ENCODE measurements around the gene PTCD2. TPM values are rescaled to one million over a fixed set of nuclear protein-coding genes. Genes with fewer than 3 reads are reported as not detected.
"Not testable (repeated sequence)": the region's sequence is repeated elsewhere in the genome, so short reads cannot be mapped to it uniquely, and the experiment has no call there.

The PTCD2 gene
- total RNA-seq, 1 donor from 2014 or later = 6.9 TPM

DNA sequence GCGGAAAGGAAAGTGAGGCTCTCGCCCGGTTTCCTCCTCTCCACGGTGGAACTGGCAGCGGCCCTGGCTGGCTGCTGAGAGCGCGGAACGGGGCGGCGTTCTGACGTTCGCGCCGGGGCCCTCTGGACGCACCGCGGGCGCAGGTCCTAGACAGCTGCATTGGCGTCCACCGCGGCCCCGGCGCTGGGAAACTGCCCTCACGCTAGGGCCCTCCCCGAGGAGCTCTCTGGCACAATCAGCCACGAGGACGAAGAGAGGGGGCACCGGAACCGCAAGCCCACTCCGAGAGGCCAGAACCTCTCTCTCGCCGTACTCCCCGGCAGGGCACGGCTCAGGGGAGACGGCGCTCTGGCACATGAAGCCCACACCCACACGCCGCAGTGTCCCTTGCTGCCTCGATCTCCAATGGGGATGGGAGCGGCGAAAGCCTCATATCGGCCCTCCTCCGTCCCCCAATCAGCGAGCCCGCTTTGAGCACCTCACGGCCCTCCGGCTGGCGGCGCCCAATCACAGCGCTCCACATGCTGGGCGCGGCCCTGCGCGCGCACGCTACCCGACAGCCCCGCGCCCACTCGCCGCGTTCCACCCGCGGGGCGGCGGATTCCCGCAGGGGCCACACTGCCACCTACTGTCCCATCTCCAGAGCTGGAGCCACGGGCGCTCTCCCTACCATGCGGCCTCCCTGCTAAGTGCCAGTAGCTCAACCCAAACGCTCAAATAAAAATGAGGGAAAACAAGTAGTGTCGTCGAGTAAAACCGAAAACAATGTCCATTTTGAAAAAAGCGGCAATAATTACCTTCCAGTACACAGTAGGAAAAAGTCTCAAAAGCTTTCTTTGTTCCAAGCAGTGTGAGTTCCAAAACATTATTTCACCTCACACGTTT, 12.0 kb upstream of the PTCD2 start:
- Histone ChIP-seq H3K4me1 (peaks cover 15% of the 10 kb centered on the region), H3K27me3 (no peaks in the 10 kb centered on the region), H3K36me3 (peaks cover 0 to 6% of the 10 kb centered on the region in 2 donors), H3K9me3 (no peaks in the 10 kb centered on the region), H3K27ac (peak overlapping the region; percentile 92), H3K4me3 (peak overlapping the region; percentile 55 to 67)
- DNase-seq (ENCODE audit: extremely low spot score in 2 of 2) = peak; percentile 98
- TF ChIP-seq, protein P1, sequence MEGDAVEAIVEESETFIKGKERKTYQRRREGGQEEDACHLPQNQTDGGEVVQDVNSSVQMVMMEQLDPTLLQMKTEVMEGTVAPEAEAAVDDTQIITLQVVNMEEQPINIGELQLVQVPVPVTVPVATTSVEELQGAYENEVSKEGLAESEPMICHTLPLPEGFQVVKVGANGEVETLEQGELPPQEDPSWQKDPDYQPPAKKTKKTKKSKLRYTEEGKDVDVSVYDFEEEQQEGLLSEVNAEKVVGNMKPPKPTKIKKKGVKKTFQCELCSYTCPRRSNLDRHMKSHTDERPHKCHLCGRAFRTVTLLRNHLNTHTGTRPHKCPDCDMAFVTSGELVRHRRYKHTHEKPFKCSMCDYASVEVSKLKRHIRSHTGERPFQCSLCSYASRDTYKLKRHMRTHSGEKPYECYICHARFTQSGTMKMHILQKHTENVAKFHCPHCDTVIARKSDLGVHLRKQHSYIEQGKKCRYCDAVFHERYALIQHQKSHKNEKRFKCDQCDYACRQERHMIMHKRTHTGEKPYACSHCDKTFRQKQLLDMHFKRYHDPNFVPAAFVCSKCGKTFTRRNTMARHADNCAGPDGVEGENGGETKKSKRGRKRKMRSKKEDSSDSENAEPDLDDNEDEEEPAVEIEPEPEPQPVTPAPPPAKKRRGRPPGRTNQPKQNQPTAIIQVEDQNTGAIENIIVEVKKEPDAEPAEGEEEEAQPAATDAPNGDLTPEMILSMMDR (IDR thresholded peaks at IDR 0.05) = peak; percentile 85 to 92 (median 92)
- TF ChIP-seq POLR2AphosphoS5 (IDR thresholded peaks at IDR 0.05; ENCODE audit: insufficient read depth in 1 of 2, low read depth in 1 of 2) (peak; percentile 69 to 97), POLR2A (IDR thresholded peaks at IDR 0.05) (peak; percentile 76 to 84)
- intact Hi-C loops (cut with DNase I) = no loop called here

DNA sequence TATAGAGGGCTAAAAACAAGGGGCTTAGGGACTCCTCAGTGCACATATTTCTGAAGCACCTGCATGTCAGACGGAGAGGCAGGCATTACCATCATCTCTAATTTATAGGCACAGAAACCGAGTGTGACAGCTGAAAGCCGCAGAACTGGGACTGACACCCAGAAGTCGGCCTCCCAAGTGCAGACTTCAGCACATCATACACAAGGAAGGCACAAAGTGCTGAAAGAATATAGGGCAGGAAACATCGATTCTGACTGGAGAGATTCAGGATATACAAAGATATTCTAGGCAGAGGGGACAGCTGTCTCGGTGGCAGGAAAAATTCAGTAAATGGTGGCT, 11.4 kb upstream of the PTCD2 start:
- TF ChIP-seq POLR2AphosphoS5 (IDR thresholded peaks at IDR 0.05; ENCODE audit: insufficient read depth in 1 of 2, low read depth in 1 of 2) (no peak), POLR2A (IDR thresholded peaks at IDR 0.05) (no peak)
- TF ChIP-seq, protein P1 (IDR thresholded peaks at IDR 0.05) = no peak
- Histone ChIP-seq H3K4me1 (peaks cover 21% of the 10 kb centered on the region), H3K27ac (peak overlapping the region; percentile 92), H3K27me3 (no peaks in the 10 kb centered on the region), H3K36me3 (peaks cover 0 to 6% of the 10 kb centered on the region in 2 donors), H3K4me3 (no peak overlapping the region), H3K9me3 (no peaks in the 10 kb centered on the region)
- intact Hi-C loops (cut with DNase I) = no loop called here
- DNase-seq (ENCODE audit: extremely low spot score in 2 of 2) = no peak

DNA sequence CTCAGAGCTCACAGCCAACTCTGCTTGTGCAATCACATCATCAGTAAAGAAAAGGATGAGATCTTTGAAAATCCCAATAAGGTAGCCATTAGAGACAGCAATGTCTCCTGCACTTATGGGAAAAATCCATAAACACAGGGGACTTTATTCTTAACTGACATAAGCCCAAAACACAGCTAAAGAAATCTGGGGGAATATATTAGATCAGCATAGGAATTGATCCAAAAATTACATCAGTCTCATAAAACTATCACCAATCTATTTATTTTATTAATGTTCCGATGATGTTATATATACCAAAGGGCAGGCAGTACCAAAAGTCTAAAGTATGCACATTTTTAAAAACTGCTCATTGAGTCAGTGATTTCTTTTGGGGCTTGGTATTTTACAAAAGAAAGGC, 7.0 kb upstream of the PTCD2 start:
- H3K36me3 ChIP-seq = peaks cover 0 to 12% of the 10 kb centered on the region in 2 donors

DNA sequence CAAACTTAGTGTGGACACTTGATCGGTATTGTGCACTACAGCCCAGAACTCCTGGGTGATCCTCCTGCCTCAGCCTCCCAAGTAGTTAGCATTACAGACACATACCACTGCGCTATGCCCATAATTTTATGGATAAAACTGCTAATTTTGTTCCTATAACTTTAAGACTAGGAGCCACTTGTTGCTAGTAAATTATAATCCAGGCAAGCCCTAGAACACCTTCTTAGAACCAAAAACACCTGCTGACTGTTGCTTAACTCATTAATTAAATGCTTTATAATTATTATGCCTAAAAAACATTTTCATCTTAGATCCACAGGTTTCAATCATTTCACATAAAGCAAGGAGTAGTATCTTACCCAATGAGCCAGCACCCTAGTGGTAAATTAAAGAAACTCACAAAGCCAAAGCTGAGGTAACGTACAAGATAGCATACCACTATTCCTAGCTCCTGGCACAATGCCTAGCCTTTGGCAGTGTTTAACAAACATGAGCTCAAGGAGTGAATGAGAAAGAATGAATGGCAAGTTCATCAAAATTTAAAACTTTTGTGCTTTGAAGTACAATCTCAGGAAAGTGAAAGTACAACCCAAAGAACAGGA, 5.5 kb upstream of the PTCD2 start:
- Histone ChIP-seq H3K27ac (no peak overlapping the region), H3K9me3 (no peaks in the 10 kb centered on the region), H3K4me1 (peaks cover 23% of the 10 kb centered on the region), H3K27me3 (no peaks in the 10 kb centered on the region), H3K36me3 (peaks cover 0 to 8% of the 10 kb centered on the region in 2 donors), H3K4me3 (no peak overlapping the region)
- no peak for TF ChIP-seq POLR2AphosphoS5 (IDR thresholded peaks at IDR 0.05; ENCODE audit: insufficient read depth in 1 of 2, low read depth in 1 of 2)
- DNase-seq (ENCODE audit: extremely low spot score in 2 of 2) = no peak
- intact Hi-C loops (cut with DNase I) = loop anchor here (5.0 kb wide), 1 partner anchor 532 kb away; no protein-coding TSS in a partner anchor

More for the DNA sequence above, 7.0 kb upstream of the PTCD2 start:
- intact Hi-C loops (cut with DNase I) = loop anchor here (5.0 kb wide), 1 partner anchor 531 kb away; no protein-coding TSS in a partner anchor
- no peak overlapping the region for H3K4me3 ChIP-seq
- H3K27me3 ChIP-seq = no peaks in the 10 kb centered on the region
- no peak overlapping the region for H3K27ac ChIP-seq
- no peak for DNase-seq (ENCODE audit: extremely low spot score in 2 of 2)
- H3K4me1 ChIP-seq = peaks cover 10% of the 10 kb centered on the region
- H3K9me3 ChIP-seq = no peaks in the 10 kb centered on the region
- TF ChIP-seq, protein P1 (IDR thresholded peaks at IDR 0.05) = no peak
- TF ChIP-seq POLR2A (IDR thresholded peaks at IDR 0.05) = no peak
- TF ChIP-seq POLR2AphosphoS5 (IDR thresholded peaks at IDR 0.05; ENCODE audit: insufficient read depth in 1 of 2, low read depth in 1 of 2) = no peak

DNA sequence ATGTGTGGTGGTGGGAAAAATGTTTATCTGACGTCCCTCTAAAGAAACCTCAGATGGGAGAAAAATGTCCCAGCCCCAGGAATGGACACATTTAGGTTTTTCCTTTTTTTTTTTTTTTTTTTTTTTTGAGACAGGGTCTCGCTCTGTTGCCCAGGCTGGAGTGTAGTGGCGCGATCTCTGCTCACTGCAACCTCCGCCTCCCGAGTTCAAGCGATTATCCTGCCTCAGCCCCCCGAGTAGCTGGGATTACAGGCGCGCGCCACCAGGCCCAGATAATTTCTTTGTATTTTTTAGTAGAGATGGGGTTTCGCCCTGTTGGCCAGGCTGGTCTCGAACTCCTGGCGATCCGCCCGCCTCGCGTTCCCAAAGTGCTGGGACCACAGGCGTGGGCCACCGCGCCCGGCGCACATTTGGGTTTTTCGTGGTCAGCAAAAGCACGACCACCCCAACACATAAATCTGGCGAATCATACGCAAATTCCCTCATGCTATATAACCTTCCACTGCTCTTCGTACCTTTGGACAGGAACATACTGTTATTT, 668 bp upstream of the PTCD2 start:
- Histone ChIP-seq H3K4me1 (peaks cover 29% of the 10 kb centered on the region), H3K27ac (peak overlapping the region; percentile 83), H3K4me3 (peak overlapping the region; percentile 77 to 95)
- intact Hi-C loops (cut with DNase I); H3K36me3 ChIP-seq; DNase-seq (ENCODE audit: extremely low spot score in 2 of 2); H3K27me3 ChIP-seq; H3K9me3 ChIP-seq: not testable (repeated sequence)
